HCT116 (cell line): ENCODE measurements around the gene FGF19. TPM values are rescaled to one million over a fixed set of nuclear protein-coding genes. Genes with fewer than 3 reads are reported as not detected.

Experiments used
- ATAC-seq: fragments of 200-7000 bp; cut with Tn5 transposase; 2 replicates; pipeline ENCODE4 v1.9.1; 2020; ENCODE audit warnings: mild to moderate bottlenecking, moderate library complexity
- BruUV-seq: library from RNA; stranded (reverse); fragments of 400-500 nt; replicated peaks from 2 replicates; lab custom pipeline; 2021; lab: Mats Ljungman, UMichigan
- CTCF ChIA-PET: fragments of 300-600 bp; sonication (Branson Sonifier 250); formaldehyde crosslinking; loops from one replicate; lab custom pipeline; 2021; ENCODE audit warnings: antibody characterized with exemption; lab: Charles Lee
- POLR2A ChIA-PET: fragments of 300-600, 350-600 bp; sonication (Branson Sonifier 250); formaldehyde crosslinking; loops from one replicate; lab custom pipeline; 2021; ENCODE audit warnings: antibody characterized with exemption; lab: Charles Lee
- RAD21 ChIA-PET, 2 experiments: fragments of 300-600 bp; sonication (Branson Sonifier 250); formaldehyde crosslinking; loops; one replicate each; lab custom pipeline; 2023; ENCODE audit warnings: low total read pairs in 2 of 2; ENCODE audit not compliant: uncharacterized antibody in 2 of 2, unreplicated experiment in 2 of 2, low non-redundant PET in 1 of 2; lab: Charles Lee
- DNase-seq: peaks from one replicate; pipeline ENCODE4 v3.0.0-alpha.2; 2010; ENCODE audit warnings: low read depth, low spot score
- H2AFZ ChIP-seq: fragments of 200-600 bp; shearing (Covaris generic), sonication (generic); 2 replicates; pipeline ENCODE4 v1.6.1; 2017; ENCODE audit warnings: low read depth, mixed run types, mixed read lengths, antibody characterized with exemption, low read length; ENCODE audit not compliant: poor library complexity, severe bottlenecking
- H3K27ac ChIP-seq: 2 replicates; pipeline ENCODE4 v1.5.1; 2012; ENCODE audit warnings: low read depth, low read length
- H3K27me3 ChIP-seq: fragments of 200-600 bp; sonication (generic); 2 replicates; pipeline ENCODE4 v1.6.1; 2016; ENCODE audit warnings: mixed run types, low read length, mixed read lengths; ENCODE audit not compliant: insufficient read depth
- H3K36me3 ChIP-seq, 2 experiments: fragments of 200-500 bp in 1 of 2; fragments of 200-600 bp in 1 of 2; sonication (Bioruptor generic) in 1 of 2; sonication (generic) in 1 of 2; 2 replicates each; pipeline versions ENCODE4 v1.5.1 to v1.6.1; 2014 to 2016; ENCODE audit warnings: low read length in 2 of 2, inconsistent platforms in 1 of 2, mixed read lengths in 1 of 2, mixed run types in 1 of 2; ENCODE audit not compliant: insufficient read depth in 2 of 2, control insufficient read depth in 1 of 2
- H3K4me1 ChIP-seq, 2 experiments: fragments of 200-600 bp in 1 of 2; sonication (generic) in 1 of 2; 2 replicates each; pipeline versions ENCODE4 v1.5.1 to v1.6.1; 2012 to 2017; ENCODE audit warnings: low read length in 2 of 2, inconsistent platforms in 1 of 2, mild to moderate bottlenecking in 1 of 2, mixed read lengths in 1 of 2, mixed run types in 1 of 2, moderate library complexity in 1 of 2; ENCODE audit not compliant: insufficient read depth in 2 of 2, control insufficient read depth in 1 of 2
- H3K4me2 ChIP-seq: fragments of 200-600 bp; sonication (generic); 2 replicates; pipeline ENCODE4 v1.6.1; 2017; ENCODE audit warnings: mixed run types, low read length, mixed read lengths
- H3K4me3 ChIP-seq, 2 experiments: fragments of 200-600 bp in 1 of 2; sonication (generic) in 1 of 2; replicated peaks in 1 of 2; 2 replicates each; pipeline ENCODE4 v1.5.1; 2011 to 2016; ENCODE audit warnings: low read length in 2 of 2, control low read depth in 1 of 2, low read depth in 1 of 2, mild to moderate bottlenecking in 1 of 2, mixed read lengths in 1 of 2, mixed run types in 1 of 2
- H3K79me2 ChIP-seq: fragments of 200-600 bp; sonication (generic); 2 replicates; pipeline ENCODE4 v1.6.1; 2017; ENCODE audit warnings: mild to moderate bottlenecking, mixed run types, low read length, moderate library complexity, mixed read lengths; ENCODE audit not compliant: insufficient read depth
- H3K9ac ChIP-seq: fragments of 200-600 bp; sonication (generic); 2 replicates; pipeline ENCODE4 v1.6.1; 2016; ENCODE audit warnings: low read length, mixed read lengths
- H3K9me2 ChIP-seq: fragments of 200-600 bp; sonication (generic), shearing (Covaris generic); 2 replicates; pipeline ENCODE4 v1.6.1; 2017; ENCODE audit warnings: mixed run types, mild to moderate bottlenecking, moderate library complexity; ENCODE audit not compliant: insufficient read depth
- H3K9me3 ChIP-seq, 2 experiments: fragments of 200-500 bp in 1 of 2; fragments of 200-600 bp in 1 of 2; sonication (Bioruptor generic) in 1 of 2; sonication (generic) in 1 of 2; 2 replicates each; pipeline ENCODE4 v1.6.1; 2014 to 2017; ENCODE audit warnings: low read length in 2 of 2, mixed read lengths in 2 of 2, inconsistent platforms in 1 of 2, low read depth in 1 of 2, mild to moderate bottlenecking in 1 of 2, mixed run types in 1 of 2, moderate library complexity in 1 of 2; ENCODE audit not compliant: control insufficient read depth in 1 of 2, insufficient read depth in 1 of 2
- H4K20me1 ChIP-seq: fragments of 200-600 bp; sonication (generic), shearing (Covaris generic); 2 replicates; pipeline ENCODE4 v1.6.1; 2017; ENCODE audit warnings: mixed run types, mild to moderate bottlenecking, moderate library complexity; ENCODE audit not compliant: insufficient read depth
- ATF3 ChIP-seq: IDR thresholded peaks from 2 replicates; pipeline ENCODE4 v1.6.1; 2012
- EZH2phosphoT487 ChIP-seq: fragments of 200-600 bp; IDR thresholded peaks from 2 replicates; pipeline ENCODE4 v1.6.1; 2018; ENCODE audit warnings: antibody characterized with exemption, borderline replicate concordance
- JUND ChIP-seq: IDR thresholded peaks from 2 replicates; pipeline ENCODE4 v1.6.1; 2012
- REST ChIP-seq: IDR thresholded peaks from 2 replicates; pipeline ENCODE4 v1.6.1; 2012; ENCODE audit warnings: low read depth
- SRF ChIP-seq: IDR thresholded peaks from 2 replicates; pipeline ENCODE4 v1.6.1; 2012; ENCODE audit warnings: low read depth
- ZBTB33 ChIP-seq: IDR thresholded peaks from 2 replicates; pipeline ENCODE4 v1.6.1; 2011; ENCODE audit warnings: mild to moderate bottlenecking, low read length, moderate library complexity; ENCODE audit not compliant: insufficient replicate concordance; ENCODE audit errors: extremely low read depth
- intact Hi-C: fragments of 100-400 bp; cut with micrococcal nuclease; formaldehyde crosslinking; loops from 2 replicates; pipeline ENCODE4 v1.10.0; 2022
- total RNA-seq: library from RNA; stranded (reverse); gene quantifications from one replicate; pipeline ENCODE4 v1.2.1, GENCODE V29; 2021; ENCODE audit not compliant: unreplicated experiment

FGF19 gene
- total RNA-seq, 1 experiment from 2014 or later, result 37.5 TPM

GRCh38 chr11:69694781-69695180 is 9.0 kb downstream of the FGF19 start:
- no peaks in the 10 kb centered on the region for H3K27me3 ChIP-seq
- POLR2A ChIA-PET, result no interaction called here
- intact Hi-C loops, result no loop called here
- no peaks in the 10 kb centered on the region for H4K20me1 ChIP-seq
- H3K4me2 ChIP-seq, result no peak overlapping the region
- DNase-seq (no peak), ATAC-seq (no peak)
- H2AFZ ChIP-seq, result no peak overlapping the region
- BruUV-seq, result no TSS peak
- no peaks in the 10 kb centered on the region for H3K9me2 ChIP-seq
- H3K4me1 ChIP-seq, result peaks cover 36 to 39% of the 10 kb centered on the region in 2 experiments
- no peaks in the 10 kb centered on the region for H3K79me2 ChIP-seq
- H3K27ac ChIP-seq, result no peak overlapping the region
- no peaks in the 10 kb centered on the region; a peak in 1 of 4 replicates for H3K9me3 ChIP-seq
- TF ChIP-seq SRF (no peak), EZH2phosphoT487 (no peak), ATF3 (no peak), REST (no peak), ZBTB33 (no peak), JUND (no peak)
- RAD21 ChIA-PET, result no interaction called here
- no peak overlapping the region for H3K9ac ChIP-seq
- CTCF ChIA-PET, result no interaction called here
- H3K4me3 ChIP-seq, result no peak overlapping the region
- no peaks in the 10 kb centered on the region for H3K36me3 ChIP-seq
